Left kidney (tissue), 1 donor: ENCODE measurements around the gene OR6J1. TPM values are rescaled to one million over a fixed set of nuclear protein-coding genes. Genes with fewer than 3 reads are reported as not detected.

ENCODE experiments used
- polyA plus RNA-seq: library from polyadenylated mRNA; unstranded; fragments of 120-200 nt; gene quantifications from one replicate; pipeline ENCODE4 v1.2.1, GENCODE V29; 2013; ENCODE audit not compliant: insufficient read length

The OR6J1 gene
- polyA plus RNA-seq, 1 donor = 0.32 TPM

Other genes with a start within 250 kb of the OR6J1 start
- 232 TPM for gene DAD1, start 55.1 kb downstream of the OR6J1 start, polyA plus RNA-seq
- 34.3 TPM for gene ABHD4, start 46.1 kb downstream of the OR6J1 start, polyA plus RNA-seq
- 153 TPM for gene OXA1L, start 122.3 kb upstream of the OR6J1 start, polyA plus RNA-seq
- 112 TPM for gene SLC7A7, start 171.1 kb upstream of the OR6J1 start, polyA plus RNA-seq
- gene MRPL52, start 185.5 kb upstream of the OR6J1 start, polyA plus RNA-seq = 81.9 TPM
- 125 TPM for gene MMP14, start 192.2 kb upstream of the OR6J1 start, polyA plus RNA-seq
- 74.8 TPM for gene LRP10, start 227.4 kb upstream of the OR6J1 start, polyA plus RNA-seq
- gene REM2, start 238.9 kb upstream of the OR6J1 start, polyA plus RNA-seq = 1.9 TPM